Skeletal muscle tissue (tissue), 4 donors: Measurements from ENCODE around the gene PLXDC2. TPM values are rescaled to one million over a fixed set of nuclear protein-coding genes. Genes with fewer than 3 reads are reported as not detected.

Experiments used
- H3K27ac ChIP-seq: one replicate; pipeline ENCODE4 v1.7.0; 2013; ENCODE audit warnings: mild to moderate bottlenecking, low read depth, low read length, inconsistent platforms
- H3K27me3 ChIP-seq, 3 donors: one replicate each; pipeline ENCODE4 v1.7.0; 2013; ENCODE audit warnings: low read length in 3 of 3; ENCODE audit not compliant: control insufficient read depth in 3 of 3, insufficient read depth in 3 of 3
- H3K36me3 ChIP-seq, 3 donors: one replicate each; pipeline ENCODE4 v1.7.0; 2013; ENCODE audit warnings: low read length in 3 of 3; ENCODE audit not compliant: control insufficient read depth in 3 of 3, insufficient read depth in 3 of 3
- H3K4me1 ChIP-seq, 3 donors: one replicate each; pipeline ENCODE4 v1.7.0; 2013; ENCODE audit warnings: low read length in 3 of 3, mild to moderate bottlenecking in 3 of 3; ENCODE audit not compliant: control insufficient read depth in 3 of 3, insufficient read depth in 3 of 3
- H3K4me3 ChIP-seq, 3 donors: one replicate each; pipeline ENCODE4 v1.7.0; 2013; ENCODE audit warnings: low read length in 3 of 3
- H3K9ac ChIP-seq, 3 donors: one replicate each; pipeline ENCODE4 v1.7.0; 2013; ENCODE audit warnings: low read length in 3 of 3, mild to moderate bottlenecking in 3 of 3, moderate library complexity in 2 of 3, low read depth in 1 of 3
- H3K9me3 ChIP-seq, 3 donors: one replicate each; pipeline ENCODE4 v1.7.0; 2013; ENCODE audit warnings: low read length in 3 of 3; ENCODE audit not compliant: control insufficient read depth in 3 of 3
- total RNA-seq: library from RNA; depleted of rRNA; stranded (reverse); fragments of >200 nt; gene quantifications from one replicate; pipeline ENCODE4 v1.2.3, GENCODE V29; 2014
- donor health status: Osteomylitis.

The PLXDC2 gene
- total RNA-seq, 1 donor from 2014 or later = 23.0 TPM

GRCh38 chr10:19931894-19932590 lies 115.8 kb downstream of the PLXDC2 start:
- Histone ChIP-seq H3K27ac (peak overlapping the region; percentile 79), H3K9me3 (no peaks in the 10 kb centered on the region), H3K4me3 (peak overlapping the region in 1 of 3 donors; percentile 23), H3K27me3 (no peaks in the 10 kb centered on the region), H3K36me3 (no peaks in the 10 kb centered on the region), H3K4me1 (peaks cover 11 to 16% (median 14%) of the 10 kb centered on the region in 3 donors), H3K9ac (no peak overlapping the region)

- H3K9me3 ChIP-seq = no peaks in the 10 kb centered on the region
- no peaks in the 10 kb centered on the region for H3K36me3 ChIP-seq
- H3K4me1 ChIP-seq = peaks cover 11 to 16% (median 14%) of the 10 kb centered on the region in 3 donors
- no peak overlapping the region for H3K9ac ChIP-seq
- no peak overlapping the region for H3K4me3 ChIP-seq
- no peaks in the 10 kb centered on the region for H3K27me3 ChIP-seq
- no peak overlapping the region for H3K27ac ChIP-seq
Measured at GRCh38 chr10:19932806-19933371, 116.7 kb downstream of the PLXDC2 start.

- Histone ChIP-seq H3K4me3 (no peak overlapping the region), H3K4me1 (peaks cover 11 to 16% (median 14%) of the 10 kb centered on the region in 3 donors), H3K27ac (no peak overlapping the region), H3K9ac (no peak overlapping the region), H3K36me3 (no peaks in the 10 kb centered on the region), H3K27me3 (no peaks in the 10 kb centered on the region), H3K9me3 (no peaks in the 10 kb centered on the region)
Measured at GRCh38 chr10:19933772-19934171, 117.5 kb downstream of the PLXDC2 start.

- H3K27ac ChIP-seq = no peak overlapping the region
- H3K27me3 ChIP-seq = no peaks in the 10 kb centered on the region
- H3K9ac ChIP-seq = no peak overlapping the region
- no peaks in the 10 kb centered on the region for H3K9me3 ChIP-seq
- no peak overlapping the region for H3K4me3 ChIP-seq
- no peaks in the 10 kb centered on the region for H3K36me3 ChIP-seq
- H3K4me1 ChIP-seq = peaks cover 9 to 16% (median 12%) of the 10 kb centered on the region in 3 donors
Measured at GRCh38 chr10:19935176-19935575, 118.9 kb downstream of the PLXDC2 start.

GRCh38 chr10:19936289-19936688 lies 120.1 kb downstream of the PLXDC2 start:
- no peak overlapping the region for H3K9ac ChIP-seq
- H3K4me3 ChIP-seq = no peak overlapping the region
- H3K27me3 ChIP-seq = no peaks in the 10 kb centered on the region
- no peaks in the 10 kb centered on the region for H3K36me3 ChIP-seq
- H3K27ac ChIP-seq = no peak overlapping the region
- peaks cover 6 to 10% (median 7%) of the 10 kb centered on the region in 3 donors for H3K4me1 ChIP-seq
- H3K9me3 ChIP-seq = no peaks in the 10 kb centered on the region

GRCh38 chr10:19937989-19938388 lies 121.8 kb downstream of the PLXDC2 start:
- H3K9ac ChIP-seq = no peak overlapping the region
- no peaks in the 10 kb centered on the region for H3K36me3 ChIP-seq
- H3K4me1 ChIP-seq = no peaks in the 10 kb centered on the region
- H3K9me3 ChIP-seq = no peaks in the 10 kb centered on the region
- H3K27ac ChIP-seq = no peak overlapping the region
- H3K4me3 ChIP-seq = no peak overlapping the region
- H3K27me3 ChIP-seq = no peaks in the 10 kb centered on the region

- Histone ChIP-seq H3K27me3 (no peaks in the 10 kb centered on the region), H3K4me3 (no peak overlapping the region), H3K27ac (no peak overlapping the region), H3K9me3 (no peaks in the 10 kb centered on the region), H3K4me1 (peaks cover 2 to 15% (median 9%) of the 10 kb centered on the region in 3 donors), H3K36me3 (no peaks in the 10 kb centered on the region), H3K9ac (no peak overlapping the region)
Measured at GRCh38 chr10:19941206-19941880, 125.1 kb downstream of the PLXDC2 start.

- no peaks in the 10 kb centered on the region for H3K36me3 ChIP-seq
- no peak overlapping the region for H3K27ac ChIP-seq
- H3K9ac ChIP-seq = no peak overlapping the region
- peaks cover 9 to 23% (median 20%) of the 10 kb centered on the region in 3 donors for H3K4me1 ChIP-seq
- no peaks in the 10 kb centered on the region for H3K9me3 ChIP-seq
- H3K4me3 ChIP-seq = no peak overlapping the region
- no peaks in the 10 kb centered on the region for H3K27me3 ChIP-seq
Measured at GRCh38 chr10:19944911-19945663, 128.9 kb downstream of the PLXDC2 start.

- peaks cover 9 to 23% (median 20%) of the 10 kb centered on the region in 3 donors for H3K4me1 ChIP-seq
- H3K4me3 ChIP-seq = no peak overlapping the region
- H3K36me3 ChIP-seq = no peaks in the 10 kb centered on the region
- no peaks in the 10 kb centered on the region for H3K27me3 ChIP-seq
- H3K9me3 ChIP-seq = no peaks in the 10 kb centered on the region
- no peak overlapping the region for H3K27ac ChIP-seq
- H3K9ac ChIP-seq = no peak overlapping the region
Measured at GRCh38 chr10:19946245-19946644, 130.0 kb downstream of the PLXDC2 start.
